SK-N-SH treated with all-trans-retinoic acid at 6 μM for 48 hours (cell line): ENCODE results near the gene MTF1.

Experiments used
- ARNTL ChIP-seq: fragments of 450-650 bp; formaldehyde crosslinking; IDR thresholded peaks from 2 replicates; pipeline ENCODE4 v1.5.0; 2020; ENCODE audit warnings: low read depth, mild to moderate bottlenecking, moderate library complexity, borderline replicate concordance
- POU6F1 ChIP-seq: fragments of 250-450 bp; sonication (Bioruptor Pico); IDR thresholded peaks from 2 replicates; pipeline ENCODE4 v1.8.0; 2021; ENCODE audit warnings: low read depth, mild to moderate bottlenecking, moderate library complexity, borderline replicate concordance
- RARB ChIP-seq: fragments of 250-450 bp; sonication (Bioruptor Pico); IDR thresholded peaks from 2 replicates; pipeline ENCODE4 v1.8.0; 2021; ENCODE audit warnings: mild to moderate bottlenecking, moderate library complexity
- TOX ChIP-seq: fragments of 250-450 bp; sonication (Bioruptor Pico); IDR thresholded peaks from 2 replicates; pipeline ENCODE4 v1.8.0; 2021; ENCODE audit warnings: mild to moderate bottlenecking, moderate library complexity, borderline replicate concordance
- ZC3H10 ChIP-seq: fragments of 250-450 bp; sonication (Bioruptor Pico); IDR thresholded peaks from 2 replicates; pipeline ENCODE4 v1.5.1; 2021; ENCODE audit warnings: mild to moderate bottlenecking, moderate library complexity
- ZFP3 ChIP-seq: fragments of 250-450 bp; sonication (Bioruptor Pico); IDR thresholded peaks from 2 replicates; pipeline ENCODE4 v1.5.0; 2020; ENCODE audit warnings: mild to moderate bottlenecking, moderate library complexity

DNA sequence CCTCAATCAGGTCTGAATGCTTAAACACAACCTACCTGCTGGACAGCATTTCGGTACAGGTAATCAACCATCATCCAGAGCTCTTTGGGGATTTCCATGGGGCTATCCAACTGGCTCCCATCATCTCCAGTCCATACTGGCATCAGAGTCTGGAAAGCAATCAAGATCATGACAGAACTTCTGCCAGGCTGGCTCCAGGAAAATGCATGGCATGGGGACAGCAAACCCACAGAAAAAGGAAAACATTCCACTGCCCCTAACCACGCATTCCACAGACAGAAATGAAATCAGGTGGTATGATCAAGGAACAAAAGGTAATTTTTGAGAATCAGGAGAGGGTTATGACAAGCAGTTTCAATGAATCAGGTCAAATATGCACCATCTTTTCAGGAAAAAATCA lies 9.1 kb upstream of the MTF1 start:
- no peak for TF ChIP-seq ZC3H10 (CRISPR knock-in tag)
- no peak for TF ChIP-seq POU6F1 (CRISPR knock-in tag)
- no peak for TF ChIP-seq ZFP3
- no peak for TF ChIP-seq ARNTL (CRISPR knock-in tag)
- TF ChIP-seq TOX (CRISPR knock-in tag), result no peak
- no peak for TF ChIP-seq RARB
